ENCODE measurements around the gene NHS.
A peak's percentile ranks its signal among the peaks of the same experiment; 100 is the strongest.

The NHS gene

DNA sequence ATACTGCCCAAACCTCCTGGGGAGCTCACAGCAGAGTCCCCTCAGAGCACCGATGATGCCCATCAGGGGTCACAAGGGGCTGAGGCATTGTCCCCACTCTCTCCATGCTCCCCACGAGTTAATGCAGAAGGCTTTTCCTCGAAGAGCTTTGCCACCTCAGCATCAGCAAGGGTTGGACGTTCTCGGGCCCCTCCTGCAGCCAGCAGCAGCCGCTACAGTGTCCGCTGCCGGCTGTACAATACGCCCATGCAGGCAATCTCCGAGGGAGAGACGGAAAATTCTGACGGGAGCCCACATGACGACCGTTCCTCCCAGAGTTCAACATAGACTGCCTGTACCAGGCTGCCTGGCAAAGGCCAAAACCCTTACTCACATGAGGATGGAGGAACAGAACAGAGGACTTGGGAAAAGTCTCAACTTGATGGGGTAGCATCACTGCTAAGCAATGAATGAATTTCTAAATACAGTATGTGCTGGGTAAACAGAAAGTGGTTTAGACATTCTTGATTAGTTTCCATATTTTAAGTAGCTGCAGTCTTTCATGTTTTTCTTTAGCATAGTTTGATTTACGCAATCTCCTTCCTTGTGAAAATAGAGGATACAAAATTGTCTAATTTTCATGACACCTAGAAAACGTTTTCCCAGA, 357.3 kb downstream of the NHS start:
- no peak for DNase-seq (ENCODE audit: low read depth)
- H3K4me3 ChIP-seq (replicated peaks; ENCODE audit: low read depth, low read length): no peak overlapping the region
- TF ChIP-seq, protein P1, sequence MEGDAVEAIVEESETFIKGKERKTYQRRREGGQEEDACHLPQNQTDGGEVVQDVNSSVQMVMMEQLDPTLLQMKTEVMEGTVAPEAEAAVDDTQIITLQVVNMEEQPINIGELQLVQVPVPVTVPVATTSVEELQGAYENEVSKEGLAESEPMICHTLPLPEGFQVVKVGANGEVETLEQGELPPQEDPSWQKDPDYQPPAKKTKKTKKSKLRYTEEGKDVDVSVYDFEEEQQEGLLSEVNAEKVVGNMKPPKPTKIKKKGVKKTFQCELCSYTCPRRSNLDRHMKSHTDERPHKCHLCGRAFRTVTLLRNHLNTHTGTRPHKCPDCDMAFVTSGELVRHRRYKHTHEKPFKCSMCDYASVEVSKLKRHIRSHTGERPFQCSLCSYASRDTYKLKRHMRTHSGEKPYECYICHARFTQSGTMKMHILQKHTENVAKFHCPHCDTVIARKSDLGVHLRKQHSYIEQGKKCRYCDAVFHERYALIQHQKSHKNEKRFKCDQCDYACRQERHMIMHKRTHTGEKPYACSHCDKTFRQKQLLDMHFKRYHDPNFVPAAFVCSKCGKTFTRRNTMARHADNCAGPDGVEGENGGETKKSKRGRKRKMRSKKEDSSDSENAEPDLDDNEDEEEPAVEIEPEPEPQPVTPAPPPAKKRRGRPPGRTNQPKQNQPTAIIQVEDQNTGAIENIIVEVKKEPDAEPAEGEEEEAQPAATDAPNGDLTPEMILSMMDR (IDR thresholded peaks at IDR 0.05; ENCODE audit: low read length, missing control alignments): no peak

DNA sequence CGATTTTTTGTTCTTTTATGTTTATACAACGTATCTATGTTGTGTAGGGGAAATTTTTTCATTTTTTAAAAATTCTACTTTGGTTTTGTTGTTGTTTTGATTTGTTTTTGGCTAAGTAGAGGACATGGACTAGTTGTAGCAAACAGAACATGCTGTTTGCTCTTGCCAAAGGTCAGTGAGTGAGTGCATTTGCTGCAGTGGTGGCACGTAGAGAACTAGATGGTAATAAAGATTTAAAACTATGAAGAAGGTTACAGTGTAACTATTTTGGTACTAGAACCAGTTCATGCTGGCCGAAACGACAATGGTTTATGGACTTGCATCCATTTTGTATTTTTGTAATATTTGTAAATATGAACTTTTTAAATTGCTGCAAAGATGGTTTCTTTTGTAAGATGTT, 360.4 kb downstream of the NHS start:
- DNase-seq (ENCODE audit: low read depth): no peak
- TF ChIP-seq, protein P1 (IDR thresholded peaks at IDR 0.05; ENCODE audit: low read length, missing control alignments): no peak
- H3K4me3 ChIP-seq (replicated peaks; ENCODE audit: low read depth, low read length): no peak overlapping the region

DNA sequence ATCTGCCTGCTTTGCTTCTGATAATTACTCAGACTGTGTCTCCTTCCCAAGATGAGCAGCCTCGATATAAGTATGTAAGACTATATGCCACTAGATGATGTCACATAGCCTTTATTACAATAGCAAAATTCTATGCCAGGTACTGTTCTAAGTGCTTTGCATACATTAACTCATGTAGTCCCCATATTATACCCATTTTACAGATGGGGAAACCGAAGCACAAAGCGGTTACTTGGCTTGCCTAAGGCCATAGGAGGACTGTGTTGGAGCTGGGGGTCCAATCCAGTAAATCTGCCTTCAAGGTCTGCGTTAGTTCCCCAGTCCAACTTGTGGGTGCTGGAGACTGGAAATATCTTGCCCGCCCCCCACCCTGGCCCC, 361.5 kb downstream of the NHS start:
- H3K4me3 ChIP-seq (replicated peaks; ENCODE audit: low read depth, low read length): peak overlapping the region; percentile 51
- TF ChIP-seq, protein P1 (IDR thresholded peaks at IDR 0.05; ENCODE audit: low read length, missing control alignments): no peak
- DNase-seq (ENCODE audit: low read depth): no peak

DNA sequence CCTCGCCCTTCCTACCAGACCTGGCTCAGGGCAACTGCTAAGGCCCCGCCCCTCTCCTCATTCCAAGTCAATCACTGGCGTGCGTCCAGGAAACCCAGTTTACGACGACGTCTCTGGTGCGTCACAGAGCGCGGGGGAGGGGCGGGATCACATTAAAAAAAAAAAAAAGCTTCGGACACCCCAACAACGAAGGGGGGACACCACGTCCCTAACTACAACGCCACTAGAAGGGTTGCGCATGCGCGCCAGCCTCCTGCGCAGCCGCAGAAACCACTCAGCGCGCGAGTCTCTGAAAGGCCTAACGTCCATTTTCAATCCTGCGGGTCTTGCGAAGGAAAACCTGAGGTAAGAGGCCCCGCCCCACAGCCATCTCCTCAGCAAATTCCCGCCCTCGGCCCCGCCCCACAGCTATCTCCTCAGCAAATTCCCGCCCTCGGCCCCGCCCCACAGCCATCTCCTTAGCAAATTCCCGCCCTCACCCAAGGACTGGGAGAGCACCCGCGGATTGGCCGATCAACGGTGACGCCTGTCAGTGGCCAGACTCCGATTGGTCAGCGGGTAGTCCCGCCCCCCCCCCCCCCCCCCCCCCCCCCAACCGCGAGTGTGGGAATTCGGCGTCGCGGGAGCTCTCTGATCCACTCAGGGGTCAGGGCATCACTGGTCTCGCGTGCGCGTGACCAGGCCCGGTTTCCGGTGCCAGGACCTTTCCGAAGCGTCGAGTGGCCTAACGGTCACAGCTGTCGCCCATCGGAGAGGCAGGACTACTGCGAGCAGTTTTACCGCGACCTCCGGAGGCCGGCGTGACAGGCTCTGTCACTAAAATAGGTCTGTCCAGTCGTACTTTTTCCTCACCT, 362.1 kb downstream of the NHS start, which contains the start of gene SCML1:
Gene SCML1 (plus strand): TSS at position 638 of the 854 bp plus-strand sequence. CDS start 6,694 bp downstream, outside the sequence.
- DNase-seq (ENCODE audit: low read depth): peak; percentile 97
- TF ChIP-seq, protein P1 (IDR thresholded peaks at IDR 0.05; ENCODE audit: low read length, missing control alignments): no peak
- H3K4me3 ChIP-seq (replicated peaks; ENCODE audit: low read depth, low read length): peak within 1 kb of the TSS; percentile 68

DNA sequence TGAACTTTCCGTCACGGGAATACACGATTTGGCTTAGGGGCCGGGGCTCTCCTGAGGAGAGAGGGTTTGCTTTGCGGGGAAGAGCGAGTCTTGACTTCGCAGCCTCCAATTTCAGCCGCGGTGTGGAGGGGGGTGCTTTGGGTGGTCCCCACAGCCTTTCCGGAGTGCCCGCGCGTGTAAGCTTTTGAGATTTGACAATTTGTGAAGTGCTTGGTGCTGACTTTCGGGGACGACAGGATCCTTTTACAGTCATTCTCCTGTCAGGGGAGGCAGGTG, 362.6 kb downstream of the NHS start:
- TF ChIP-seq, protein P1 (IDR thresholded peaks at IDR 0.05; ENCODE audit: low read length, missing control alignments): no peak
- no peak for DNase-seq (ENCODE audit: low read depth)
- peak overlapping the region; percentile 68 for H3K4me3 ChIP-seq (replicated peaks; ENCODE audit: low read depth, low read length)

DNA sequence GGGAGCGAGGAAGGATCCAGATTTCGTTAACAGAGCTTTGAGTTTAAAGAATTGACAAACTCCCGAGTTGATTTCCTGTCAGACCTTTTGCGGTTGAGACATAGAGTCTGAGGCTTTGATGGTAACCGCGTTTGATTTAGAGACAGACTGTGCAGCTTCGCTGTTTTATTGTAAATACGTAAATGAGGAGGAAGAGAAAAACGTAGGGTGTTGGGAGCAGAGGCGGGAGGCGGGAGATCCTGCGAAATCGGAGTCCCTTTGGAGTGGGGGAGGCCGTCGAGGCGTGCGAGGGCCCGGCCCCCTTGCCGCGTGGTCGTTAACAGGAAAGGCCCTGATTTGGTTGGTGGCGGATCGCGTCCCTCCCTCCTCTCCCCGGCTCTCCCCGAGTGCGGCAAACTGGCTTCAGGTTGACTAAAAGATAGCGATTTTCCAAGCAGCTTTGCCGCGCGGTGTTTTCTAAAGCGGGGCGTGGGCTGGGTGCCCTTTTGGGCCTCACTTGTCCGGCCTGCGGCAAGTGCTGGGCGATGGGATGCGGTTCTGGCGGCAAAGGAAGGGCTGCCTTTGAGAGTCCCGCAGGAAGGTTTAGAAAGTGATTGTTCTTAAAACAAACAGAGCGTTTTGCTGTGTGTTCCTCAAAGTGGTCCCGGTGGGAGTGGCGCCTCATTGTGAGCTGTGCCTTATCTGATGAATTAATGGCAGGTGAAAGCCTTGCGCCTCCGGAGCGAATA, 363.1 kb downstream of the NHS start:
- TF ChIP-seq, protein P1 (IDR thresholded peaks at IDR 0.05; ENCODE audit: low read length, missing control alignments): no peak
- no peak for DNase-seq (ENCODE audit: low read depth)
- peak overlapping the region; percentile 68 for H3K4me3 ChIP-seq (replicated peaks; ENCODE audit: low read depth, low read length)
